IMR-90 (cell line): ENCODE data around the gene DEK. TPM values are rescaled to one million over a fixed set of nuclear protein-coding genes. Genes with fewer than 3 reads are reported as not detected.
"Not testable (repeated sequence)": the region's sequence is repeated elsewhere in the genome, so short reads cannot be mapped to it uniquely, and the experiment has no call there.

Experiments used
- ATAC-seq: fragments of 200-7000 bp; cut with Tn5 transposase; 2 replicates; pipeline ENCODE4 v1.9.1; 2020; ENCODE audit warnings: low read depth, mild to moderate bottlenecking, moderate library complexity
- BruUV-seq: library from RNA; stranded (reverse); fragments of 400-500 nt; replicated peaks from 2 replicates; lab custom pipeline; 2021; lab: Mats Ljungman, UMichigan
- CTCF ChIA-PET: fragments of 300-600 bp; formaldehyde crosslinking; extraction: SDS; loops from one replicate; lab custom pipeline; 2021; ENCODE audit warnings: antibody characterized with exemption; lab: Yijun Ruan, JAX
- POLR2A ChIA-PET: fragments of 300-600 bp; sonication (Branson Sonifier 250); formaldehyde crosslinking; loops from one replicate; lab custom pipeline; 2022; ENCODE audit warnings: antibody characterized with exemption; ENCODE audit not compliant: unreplicated experiment; lab: Charles Lee
- DNase-seq: peaks from one replicate; pipeline ENCODE4 v3.0.0; 2013
- H2AFZ ChIP-seq: replicated peaks from 2 replicates; pipeline ENCODE3; 2013; ENCODE audit warnings: low read length, mild to moderate bottlenecking; ENCODE audit not compliant: poor library complexity
- H2AK5ac ChIP-seq: 2 replicates; pipeline ENCODE4 v1.6.1; 2013; ENCODE audit warnings: low read depth, low read length, inconsistent platforms
- H2AK9ac ChIP-seq: replicated peaks from 2 replicates; pipeline ENCODE3; 2013; ENCODE audit warnings: mild to moderate bottlenecking, low read depth, low read length, moderate library complexity; ENCODE audit not compliant: poor library complexity
- H2BK120ac ChIP-seq: 2 replicates; pipeline ENCODE4 v1.6.1; 2013; ENCODE audit warnings: low read depth, low read length, inconsistent platforms
- H2BK15ac ChIP-seq: 3 replicates; pipeline ENCODE4 v1.6.1; 2013; ENCODE audit warnings: low read depth, low read length, inconsistent platforms
- H2BK20ac ChIP-seq: 2 replicates; pipeline ENCODE4 v1.6.1; 2013; ENCODE audit warnings: low read depth, mild to moderate bottlenecking, inconsistent platforms, low read length, moderate library complexity
- H2BK5ac ChIP-seq: 2 replicates; pipeline ENCODE4 v1.6.1; 2013; ENCODE audit warnings: mild to moderate bottlenecking, low read depth, low read length, inconsistent platforms; ENCODE audit not compliant: poor library complexity, severe bottlenecking
- H3K14ac ChIP-seq: replicated peaks from 2 replicates; pipeline ENCODE4 v1.6.1; 2013; ENCODE audit warnings: low read depth, low read length, inconsistent platforms
- H3K18ac ChIP-seq: 2 replicates; pipeline ENCODE4 v1.6.1; 2013; ENCODE audit warnings: low read depth, low read length, control low read depth
- H3K23ac ChIP-seq: 2 replicates; pipeline ENCODE4 v1.6.1; 2013; ENCODE audit warnings: low read depth, low read length, inconsistent platforms
- H3K27ac ChIP-seq: 2 replicates; pipeline ENCODE4 v1.5.1; 2013; ENCODE audit warnings: mild to moderate bottlenecking, control low read depth, low read length; ENCODE audit not compliant: insufficient read depth
- H3K27me3 ChIP-seq: 2 replicates; pipeline ENCODE4 v1.6.1; 2013; ENCODE audit warnings: low read length; ENCODE audit not compliant: control insufficient read depth, insufficient read depth
- H3K36me3 ChIP-seq: 2 replicates; pipeline ENCODE4 v1.6.1; 2013; ENCODE audit warnings: low read length, mixed read lengths; ENCODE audit not compliant: control insufficient read depth, insufficient read depth
- H3K4ac ChIP-seq: 2 replicates; pipeline ENCODE4 v1.6.1; 2013; ENCODE audit warnings: low read depth, low read length, inconsistent platforms
- H3K4me1 ChIP-seq: 2 replicates; pipeline ENCODE4 v1.6.1; 2013; ENCODE audit warnings: low read length, mixed read lengths; ENCODE audit not compliant: control insufficient read depth, insufficient read depth
- H3K4me2 ChIP-seq: 2 replicates; pipeline ENCODE4 v1.6.1; 2013; ENCODE audit warnings: low read depth, mild to moderate bottlenecking, control low read depth, low read length, moderate library complexity
- H3K4me3 ChIP-seq: 2 replicates; pipeline ENCODE4 v1.5.1; 2013; ENCODE audit warnings: low read depth, mild to moderate bottlenecking, control low read depth, low read length, moderate library complexity; ENCODE audit not compliant: insufficient read depth
- H3K56ac ChIP-seq: 2 replicates; pipeline ENCODE4 v1.6.1; 2013; ENCODE audit warnings: low read length, inconsistent platforms; ENCODE audit not compliant: insufficient read depth; ENCODE audit errors: extremely low read depth
- H3K79me1 ChIP-seq, 2 experiments: 2 replicates each; pipeline ENCODE4 v1.6.1; 2013; ENCODE audit warnings: low read length in 2 of 2, inconsistent platforms in 1 of 2, low read depth in 1 of 2
- H3K9ac ChIP-seq: 2 replicates; pipeline ENCODE4 v1.6.1; 2013; ENCODE audit warnings: low read depth, low read length, control low read depth
- H3K9me1 ChIP-seq: 2 replicates; pipeline ENCODE4 v1.6.1; 2013; ENCODE audit warnings: low read length, inconsistent platforms; ENCODE audit not compliant: insufficient read depth
- H3K9me3 ChIP-seq: 2 replicates; pipeline ENCODE4 v1.6.1; 2013; ENCODE audit warnings: low read length; ENCODE audit not compliant: control insufficient read depth, insufficient read depth
- H4K20me1 ChIP-seq: 2 replicates; pipeline ENCODE4 v1.6.1; 2013; ENCODE audit warnings: low read length, inconsistent platforms; ENCODE audit not compliant: insufficient read depth
- H4K5ac ChIP-seq: 2 replicates; pipeline ENCODE4 v1.6.1; 2013; ENCODE audit warnings: mild to moderate bottlenecking, low read depth, low read length, control low read depth
- H4K8ac ChIP-seq, 2 experiments: 2 replicates each; pipeline ENCODE4 v1.6.1; 2013; ENCODE audit warnings: low read depth in 2 of 2, low read length in 2 of 2, control low read depth in 1 of 2, inconsistent platforms in 1 of 2
- H4K91ac ChIP-seq: 2 replicates; pipeline ENCODE4 v1.6.1; 2013; ENCODE audit warnings: low read depth, low read length, inconsistent platforms; ENCODE audit not compliant: insufficient read depth
- NFE2L2 ChIP-seq: fragments of 150-350 bp; IDR thresholded peaks from 2 replicates; pipeline ENCODE4 v1.6.1; 2016; ENCODE audit warnings: low read depth, mild to moderate bottlenecking, low read length
- RAD21 ChIP-seq: IDR thresholded peaks from 2 replicates; pipeline ENCODE4 v1.6.1; 2012; ENCODE audit warnings: low read length, improper control_type of control experiment
- WGBS, 2 experiments: methylation state at CpG; one replicate each; pipeline versions ENCODE4 v1.1.5 to v1.1.7; 2013; ENCODE audit warnings: missing lambda C conversion rate in 2 of 2; ENCODE audit not compliant: insufficient read length in 1 of 2; ENCODE audit errors: extremely low coverage in 2 of 2; 5-methylcytosine and 5-hydroxymethylcytosine counted together
- dilution Hi-C: fragments of 300-500 bp; cut with HindIII; formaldehyde crosslinking; loops from one replicate; pipeline ENCODE4 v1.14.3; 2018; ENCODE audit warnings: low sequenced_read_pairs; ENCODE audit not compliant: unreplicated experiment
- in situ Hi-C: fragments of 300-500 bp; cut with MboI; formaldehyde crosslinking; loops from 3 replicates; pipeline ENCODE4 v1.14.3; 2019; ENCODE audit warnings: low sequenced_read_pairs, inconsistent platforms, mixed read lengths
- intact Hi-C: fragments of 100-400 bp; cut with micrococcal nuclease; formaldehyde crosslinking; loops from 2 replicates; pipeline ENCODE4 v1.10.0; 2022
- polyA plus RNA-seq, 3 experiments: library from polyadenylated mRNA; depleted of rRNA; stranded (reverse); fragments of >200 nt; gene quantifications; 2 replicates each; pipeline ENCODE4 v1.2.3, GENCODE V29; 2012; ENCODE audit warnings: low replicate concordance in 1 of 3
- total RNA-seq: library from RNA; depleted of rRNA; stranded (reverse); fragments of >200 nt; gene quantifications from 2 replicates; pipeline ENCODE4 v1.2.3, GENCODE V29; 2012

The DEK gene
- total and polyA plus RNA-seq, 2 of the 4 experiments (the other 2 are of a cell fraction), result 33.5 to 37.1 TPM

GRCh38 chr6:18209539-18210197 lies 54.7 kb downstream of the DEK start:
- 83% methylated on average over 6 of the region's 12 CpGs; no CpG with 5 or more reads in 1 of the 2 experiments for WGBS, 2 experiments
- Histone ChIP-seq H4K91ac (no peak overlapping the region), H3K9me3 (no peaks in the 10 kb centered on the region), H2BK15ac (no peak overlapping the region), H3K14ac (no peak overlapping the region), H3K4ac (no peak overlapping the region), H3K36me3 (no peaks in the 10 kb centered on the region), H2AFZ (no peak overlapping the region), H2BK5ac (no peak overlapping the region), H3K4me3 (no peak overlapping the region), H3K9me1 (0 out of 2 replicates have a peak, but pooled peaks cover 4% of the 10 kb centered on the region), H4K8ac (no peak overlapping the region), H3K23ac (no peak overlapping the region), H3K79me1 (no peaks in the 10 kb centered on the region), H3K4me2 (no peak overlapping the region; the same call in 1 of the 2 replicates), H3K18ac (no peak overlapping the region), H2AK5ac (no peak overlapping the region), H2BK120ac (no peak overlapping the region), H2BK20ac (no peak overlapping the region), H3K4me1 (peaks cover 10% of the 10 kb centered on the region), H3K27ac (no peak overlapping the region; the same call in 1 of the 2 replicates), H2AK9ac (no peak overlapping the region), H3K56ac (no peak overlapping the region), H4K20me1 (no peaks in the 10 kb centered on the region), H3K27me3 (no peaks in the 10 kb centered on the region), H4K5ac (no peak overlapping the region), H3K9ac (no peak overlapping the region)
- no peak for DNase-seq
- ChIA-PET CTCF (interaction anchor here (0.6 kb wide), 2 partner anchors 19 to 167 kb away, joined by 3 to 7 read pairs; no protein-coding TSS in a partner anchor), POLR2A (interaction anchor here (0.5 kb wide), 1 partner anchor 28 kb away, joined by 4 read pairs; no protein-coding TSS in a partner anchor)
- intact Hi-C loops, result no loop called here
- in situ Hi-C loops, result no loop called here
- TF ChIP-seq RAD21 (no peak), NFE2L2 (peak; percentile 31; the same call in 1 of the 2 replicates)
- no TSS peak for BruUV-seq
- dilution Hi-C loops, result no loop called here
- peak; percentile 74 for ATAC-seq

GRCh38 chr6:18208778-18209177 lies 55.6 kb downstream of the DEK start:
- dilution Hi-C loops, H3K4me2 ChIP-seq, H3K56ac ChIP-seq, H3K4me3 ChIP-seq, H2BK120ac ChIP-seq, H2AFZ ChIP-seq, H3K4ac ChIP-seq, H4K5ac ChIP-seq, H3K18ac ChIP-seq, H3K27me3 ChIP-seq, H4K91ac ChIP-seq, H3K4me1 ChIP-seq, H3K23ac ChIP-seq, H4K8ac ChIP-seq, H2AK9ac ChIP-seq, BruUV-seq, H2BK5ac ChIP-seq, intact Hi-C loops, H3K9me3 ChIP-seq, H4K20me1 ChIP-seq, H3K9ac ChIP-seq, H2BK20ac ChIP-seq, H3K9me1 ChIP-seq, ATAC-seq, DNase-seq, CTCF ChIA-PET, H2AK5ac ChIP-seq, in situ Hi-C loops, H2BK15ac ChIP-seq, POLR2A ChIA-PET, H3K36me3 ChIP-seq, H3K14ac ChIP-seq, H3K79me1 ChIP-seq, H3K27ac ChIP-seq: not testable (repeated sequence)
- WGBS, 2 experiments, result no CpG with 5 or more reads among the region's 9 CpGs
